HEK293 (cell line): Measurements from ENCODE around the gene PCDH18.

Experiments used
- KLF9 ChIP-seq: fragments of 450-650 bp; formaldehyde crosslinking; IDR thresholded peaks from 2 replicates; pipeline ENCODE4 v1.5.1; 2016; ENCODE audit warnings: missing biosample characterization, missing genetic modification characterization, low read depth
- ZFHX2 ChIP-seq: fragments of 450-650 bp; formaldehyde crosslinking; conservative IDR thresholded peaks from 2 replicates; pipeline ENCODE4 v1.5.1; 2016; ENCODE audit warnings: missing biosample characterization, missing genetic modification characterization
- ZNF211 ChIP-seq: fragments of 450-650 bp; formaldehyde crosslinking; IDR thresholded peaks from 2 replicates; pipeline ENCODE4 v1.5.1; 2016; ENCODE audit warnings: low read depth, missing biosample characterization, missing genetic modification characterization
- ZNF350 ChIP-seq: fragments of 450-650 bp; formaldehyde crosslinking; IDR thresholded peaks from 2 replicates; pipeline ENCODE4 v1.5.0; 2017; ENCODE audit warnings: missing biosample characterization, mild to moderate bottlenecking, missing genetic modification characterization
- ZNF621 ChIP-seq: fragments of 450-650 bp; formaldehyde crosslinking; IDR thresholded peaks from 2 replicates; pipeline ENCODE4 v1.5.1; 2017; ENCODE audit warnings: missing biosample characterization, missing genetic modification characterization
- ZNF677 ChIP-seq: fragments of 450-650 bp; IDR thresholded peaks from 2 replicates; pipeline ENCODE4 v1.5.0; 2018; ENCODE audit warnings: missing biosample characterization, mild to moderate bottlenecking, missing genetic modification characterization, moderate library complexity
- ZNF777 ChIP-seq: fragments of 450-650 bp; formaldehyde crosslinking; IDR thresholded peaks from 2 replicates; pipeline ENCODE4 v1.5.1; 2017; ENCODE audit warnings: missing biosample characterization, missing genetic modification characterization, borderline replicate concordance
- TF ChIP-seq, protein P1 (sequence below): fragments of 450-650 bp; formaldehyde crosslinking; IDR thresholded peaks from 2 replicates; pipeline ENCODE4 v1.5.1; 2016; ENCODE audit warnings: missing biosample characterization, missing genetic modification characterization
- TF ChIP-seq, protein P2 (sequence below): fragments of 450-650 bp; formaldehyde crosslinking; IDR thresholded peaks from 2 replicates; pipeline ENCODE4 v1.5.1; 2016; ENCODE audit warnings: missing biosample characterization, missing genetic modification characterization, borderline replicate concordance

The PCDH18 gene

DNA sequence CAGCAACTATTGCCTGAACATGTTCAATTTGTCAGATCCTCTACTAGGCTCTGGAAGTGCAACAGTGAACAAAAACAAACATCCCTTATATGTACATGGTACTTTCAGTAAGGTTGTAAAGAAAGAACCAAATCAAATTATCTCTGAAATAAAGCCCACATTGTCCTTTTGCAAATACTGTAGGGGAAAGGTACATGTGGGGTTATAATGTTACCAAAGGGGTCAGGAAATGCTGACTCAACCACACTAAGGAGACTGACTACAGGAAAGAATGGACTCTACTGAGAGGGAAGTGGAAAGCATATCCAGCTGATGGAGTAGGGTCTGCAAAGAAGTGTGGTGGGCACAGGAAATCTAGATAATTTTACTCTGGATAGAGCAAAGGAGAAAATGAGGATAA lies 61.5 kb downstream of the PCDH18 start (continued):
- TF ChIP-seq ZNF777 (tag by site-specific recombination): no peak
- TF ChIP-seq, protein P1, sequence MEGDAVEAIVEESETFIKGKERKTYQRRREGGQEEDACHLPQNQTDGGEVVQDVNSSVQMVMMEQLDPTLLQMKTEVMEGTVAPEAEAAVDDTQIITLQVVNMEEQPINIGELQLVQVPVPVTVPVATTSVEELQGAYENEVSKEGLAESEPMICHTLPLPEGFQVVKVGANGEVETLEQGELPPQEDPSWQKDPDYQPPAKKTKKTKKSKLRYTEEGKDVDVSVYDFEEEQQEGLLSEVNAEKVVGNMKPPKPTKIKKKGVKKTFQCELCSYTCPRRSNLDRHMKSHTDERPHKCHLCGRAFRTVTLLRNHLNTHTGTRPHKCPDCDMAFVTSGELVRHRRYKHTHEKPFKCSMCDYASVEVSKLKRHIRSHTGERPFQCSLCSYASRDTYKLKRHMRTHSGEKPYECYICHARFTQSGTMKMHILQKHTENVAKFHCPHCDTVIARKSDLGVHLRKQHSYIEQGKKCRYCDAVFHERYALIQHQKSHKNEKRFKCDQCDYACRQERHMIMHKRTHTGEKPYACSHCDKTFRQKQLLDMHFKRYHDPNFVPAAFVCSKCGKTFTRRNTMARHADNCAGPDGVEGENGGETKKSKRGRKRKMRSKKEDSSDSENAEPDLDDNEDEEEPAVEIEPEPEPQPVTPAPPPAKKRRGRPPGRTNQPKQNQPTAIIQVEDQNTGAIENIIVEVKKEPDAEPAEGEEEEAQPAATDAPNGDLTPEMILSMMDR (tag by site-specific recombination): no peak
- no peak for TF ChIP-seq ZFHX2 (tag by site-specific recombination)
- TF ChIP-seq ZNF350 (tag by site-specific recombination): no peak
- no peak for TF ChIP-seq KLF9 (tag by site-specific recombination)
- TF ChIP-seq ZNF211 (tag by site-specific recombination): no peak
- no peak for TF ChIP-seq ZNF621 (tag by site-specific recombination)
- no peak for TF ChIP-seq ZNF677 (tag by site-specific recombination)
- TF ChIP-seq, protein P2, sequence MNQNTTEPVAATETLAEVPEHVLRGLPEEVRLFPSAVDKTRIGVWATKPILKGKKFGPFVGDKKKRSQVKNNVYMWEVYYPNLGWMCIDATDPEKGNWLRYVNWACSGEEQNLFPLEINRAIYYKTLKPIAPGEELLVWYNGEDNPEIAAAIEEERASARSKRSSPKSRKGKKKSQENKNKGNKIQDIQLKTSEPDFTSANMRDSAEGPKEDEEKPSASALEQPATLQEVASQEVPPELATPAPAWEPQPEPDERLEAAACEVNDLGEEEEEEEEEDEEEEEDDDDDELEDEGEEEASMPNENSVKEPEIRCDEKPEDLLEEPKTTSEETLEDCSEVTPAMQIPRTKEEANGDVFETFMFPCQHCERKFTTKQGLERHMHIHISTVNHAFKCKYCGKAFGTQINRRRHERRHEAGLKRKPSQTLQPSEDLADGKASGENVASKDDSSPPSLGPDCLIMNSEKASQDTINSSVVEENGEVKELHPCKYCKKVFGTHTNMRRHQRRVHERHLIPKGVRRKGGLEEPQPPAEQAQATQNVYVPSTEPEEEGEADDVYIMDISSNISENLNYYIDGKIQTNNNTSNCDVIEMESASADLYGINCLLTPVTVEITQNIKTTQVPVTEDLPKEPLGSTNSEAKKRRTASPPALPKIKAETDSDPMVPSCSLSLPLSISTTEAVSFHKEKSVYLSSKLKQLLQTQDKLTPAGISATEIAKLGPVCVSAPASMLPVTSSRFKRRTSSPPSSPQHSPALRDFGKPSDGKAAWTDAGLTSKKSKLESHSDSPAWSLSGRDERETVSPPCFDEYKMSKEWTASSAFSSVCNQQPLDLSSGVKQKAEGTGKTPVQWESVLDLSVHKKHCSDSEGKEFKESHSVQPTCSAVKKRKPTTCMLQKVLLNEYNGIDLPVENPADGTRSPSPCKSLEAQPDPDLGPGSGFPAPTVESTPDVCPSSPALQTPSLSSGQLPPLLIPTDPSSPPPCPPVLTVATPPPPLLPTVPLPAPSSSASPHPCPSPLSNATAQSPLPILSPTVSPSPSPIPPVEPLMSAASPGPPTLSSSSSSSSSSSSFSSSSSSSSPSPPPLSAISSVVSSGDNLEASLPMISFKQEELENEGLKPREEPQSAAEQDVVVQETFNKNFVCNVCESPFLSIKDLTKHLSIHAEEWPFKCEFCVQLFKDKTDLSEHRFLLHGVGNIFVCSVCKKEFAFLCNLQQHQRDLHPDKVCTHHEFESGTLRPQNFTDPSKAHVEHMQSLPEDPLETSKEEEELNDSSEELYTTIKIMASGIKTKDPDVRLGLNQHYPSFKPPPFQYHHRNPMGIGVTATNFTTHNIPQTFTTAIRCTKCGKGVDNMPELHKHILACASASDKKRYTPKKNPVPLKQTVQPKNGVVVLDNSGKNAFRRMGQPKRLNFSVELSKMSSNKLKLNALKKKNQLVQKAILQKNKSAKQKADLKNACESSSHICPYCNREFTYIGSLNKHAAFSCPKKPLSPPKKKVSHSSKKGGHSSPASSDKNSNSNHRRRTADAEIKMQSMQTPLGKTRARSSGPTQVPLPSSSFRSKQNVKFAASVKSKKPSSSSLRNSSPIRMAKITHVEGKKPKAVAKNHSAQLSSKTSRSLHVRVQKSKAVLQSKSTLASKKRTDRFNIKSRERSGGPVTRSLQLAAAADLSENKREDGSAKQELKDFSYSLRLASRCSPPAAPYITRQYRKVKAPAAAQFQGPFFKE (tag by site-specific recombination): no peak
- TF ChIP-seq, all 188 proteins: peak for 0
